Stimulated activated CD4-positive, alpha-beta T cell treated with anti-CD3 and anti-CD28 coated beads, Interleukin-4, amount 100 ng/mL, for 1 hour (primary cell): ENCODE data around the gene APCDD1L.

Source experiments
- DNase-seq: peaks from one replicate; pipeline ENCODE4 v3.0.0-alpha.2; 2020

The APCDD1L gene

DNA sequence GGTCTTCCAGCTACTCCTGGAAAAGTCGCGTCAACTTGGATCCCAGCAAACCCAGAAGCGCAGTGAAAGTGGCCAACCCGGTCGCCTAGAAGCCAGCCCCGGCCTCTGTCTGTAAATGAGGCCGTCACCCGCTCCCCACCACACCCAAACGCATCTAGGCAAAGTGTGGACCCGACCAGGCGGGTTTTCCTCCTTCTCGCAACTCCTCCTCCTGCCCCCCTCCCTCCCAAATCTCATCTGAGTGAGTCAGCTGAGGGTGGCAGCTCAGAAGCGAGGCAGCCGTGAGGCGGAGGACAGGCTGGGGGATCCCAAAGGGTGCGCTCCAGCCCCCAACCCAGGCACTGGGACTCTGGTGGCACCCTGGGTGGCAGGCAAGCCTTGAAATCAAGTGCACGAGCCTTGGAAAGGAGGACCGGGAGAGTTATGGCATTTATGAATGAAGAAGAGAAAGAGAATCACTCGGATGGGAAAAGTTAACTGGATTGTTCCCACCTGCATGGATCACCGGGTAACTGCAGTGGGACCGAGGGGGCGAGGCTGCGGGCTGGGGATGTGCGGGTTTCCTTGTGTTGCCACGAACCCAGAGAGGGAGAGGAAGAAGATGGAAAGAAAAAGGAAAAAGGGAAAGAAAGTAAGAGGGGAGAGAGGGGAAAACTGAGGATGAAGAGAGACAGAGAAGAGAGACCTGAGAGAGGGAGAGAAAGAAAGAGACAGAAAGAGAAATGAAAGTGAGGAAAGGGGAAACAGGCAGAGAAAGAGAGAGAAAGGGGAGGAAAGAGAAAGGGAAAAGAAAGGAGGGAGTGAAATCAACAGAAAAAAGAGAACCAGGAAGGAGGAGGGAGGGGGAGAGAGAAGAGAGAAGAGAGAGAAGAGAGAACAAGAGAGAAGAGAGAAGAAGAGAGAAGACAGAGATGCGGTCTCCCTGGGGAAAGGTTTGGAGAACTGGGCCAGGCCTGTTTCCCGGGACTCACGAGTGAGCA lies at the start of gene APCDD1L:
TSS of gene APCDD1L (minus strand) at position 167 of the 980 bp plus-strand sequence. CDS start 692 bp downstream, outside the sequence.
- DNase-seq: no peak

DNA sequence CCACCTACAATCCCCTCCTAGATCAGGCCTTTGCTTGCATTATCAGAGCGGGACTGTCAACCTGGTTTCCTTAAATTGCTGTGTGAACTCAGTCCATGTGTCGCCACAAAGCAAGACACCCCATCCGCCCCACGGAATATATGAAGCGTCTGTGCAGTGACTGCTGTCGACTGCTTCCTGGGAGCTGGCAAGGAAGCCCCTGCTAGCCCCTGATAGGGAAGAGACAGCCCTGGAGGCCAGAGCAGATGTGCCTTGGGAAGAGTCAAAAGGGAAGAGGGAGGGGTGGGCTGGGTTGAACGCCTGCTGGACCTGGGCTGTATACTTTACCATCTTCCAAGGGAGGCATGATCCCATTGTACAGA lies 44.1 kb upstream of the APCDD1L start:
- no peak for DNase-seq

DNA sequence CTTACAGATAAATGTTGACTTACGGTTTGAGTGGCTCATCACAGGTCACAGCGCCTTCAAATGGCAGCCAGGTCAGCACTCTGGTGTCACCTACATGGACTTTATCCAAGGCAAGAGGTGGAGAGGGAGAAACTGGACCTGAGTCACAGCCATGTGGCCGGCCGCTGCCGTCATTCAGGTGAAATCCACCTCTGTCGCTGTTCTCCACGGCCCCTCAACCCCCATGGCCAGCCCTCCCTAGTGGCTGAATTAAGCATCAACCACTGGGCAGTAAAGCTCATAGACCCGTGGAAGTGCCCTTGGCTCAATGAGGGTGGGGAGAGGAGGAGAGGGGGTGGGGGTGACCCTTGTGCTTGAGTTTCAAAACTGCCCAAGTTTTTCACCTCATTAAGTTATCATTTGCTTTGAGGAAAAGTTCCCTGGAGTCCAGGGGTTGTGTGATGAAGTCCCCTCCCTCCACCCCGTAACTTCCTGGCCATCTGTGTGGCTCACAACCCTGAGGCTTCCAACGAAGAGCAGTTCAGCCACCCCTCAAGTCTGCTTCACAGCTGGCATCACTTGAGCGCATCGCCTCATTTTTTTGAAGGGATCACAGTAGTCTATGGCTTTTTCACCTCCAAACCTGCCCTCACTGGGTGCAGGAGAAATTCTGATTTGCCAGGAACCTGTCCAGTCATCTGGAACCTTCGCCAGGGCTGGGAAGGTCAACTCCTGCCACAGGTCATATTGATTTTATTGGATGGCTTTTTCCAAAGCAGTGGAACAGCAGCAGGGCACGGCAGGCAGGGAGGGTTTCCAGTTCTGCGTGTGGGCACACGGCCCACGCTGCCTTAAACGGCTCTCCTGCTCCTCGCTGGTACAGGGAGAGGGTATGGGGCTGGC lies 43.5 kb upstream of the APCDD1L start:
- no peak for DNase-seq

GRCh38 chr20:58557733-58558342 lies 42.6 kb upstream of the APCDD1L start:
- DNase-seq: no peak

- no peak for DNase-seq
Observed at GRCh38 chr20:58556961-58557360, 41.8 kb upstream of the APCDD1L start.

DNA sequence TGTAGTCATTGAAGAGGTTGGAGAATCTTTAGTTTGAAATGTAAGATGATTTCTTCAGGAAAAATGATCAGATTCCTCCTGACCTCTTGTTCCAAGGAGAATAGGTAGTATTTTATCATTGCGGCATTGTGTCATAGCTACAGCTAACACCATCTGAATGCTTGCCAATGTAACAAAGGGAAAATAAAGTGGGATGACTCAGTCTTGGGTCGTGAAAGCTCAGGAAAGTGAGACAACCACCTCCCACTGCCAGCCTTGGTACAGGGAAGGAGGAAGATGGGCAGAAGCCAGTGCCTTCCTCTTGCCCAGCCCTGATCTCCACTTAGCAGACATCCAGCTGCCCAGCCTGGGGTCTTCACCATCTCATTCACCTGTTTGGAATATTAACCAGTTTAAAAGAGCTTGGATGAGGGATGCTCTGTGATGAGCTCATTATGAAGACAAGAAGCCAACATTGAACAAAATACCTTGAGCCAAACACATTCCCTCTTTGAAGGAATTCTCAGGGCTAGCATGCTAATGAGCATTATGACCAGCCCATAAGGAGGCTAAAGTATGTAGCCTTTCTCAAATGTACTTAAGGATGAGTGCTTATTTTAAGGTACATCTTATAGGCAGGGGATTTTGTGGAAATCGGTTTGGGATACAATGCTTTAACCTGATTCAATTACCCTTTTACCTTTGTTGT lies 40.0 kb upstream of the APCDD1L start:
- no peak for DNase-seq

GRCh38 chr20:58554541-58554940 lies 39.3 kb upstream of the APCDD1L start:
- no peak for DNase-seq

- DNase-seq: no peak
Observed at GRCh38 chr20:58553841-58554240, 38.6 kb upstream of the APCDD1L start.

GRCh38 chr20:58553166-58553696 lies 38.0 kb upstream of the APCDD1L start:
- DNase-seq: no peak

DNA sequence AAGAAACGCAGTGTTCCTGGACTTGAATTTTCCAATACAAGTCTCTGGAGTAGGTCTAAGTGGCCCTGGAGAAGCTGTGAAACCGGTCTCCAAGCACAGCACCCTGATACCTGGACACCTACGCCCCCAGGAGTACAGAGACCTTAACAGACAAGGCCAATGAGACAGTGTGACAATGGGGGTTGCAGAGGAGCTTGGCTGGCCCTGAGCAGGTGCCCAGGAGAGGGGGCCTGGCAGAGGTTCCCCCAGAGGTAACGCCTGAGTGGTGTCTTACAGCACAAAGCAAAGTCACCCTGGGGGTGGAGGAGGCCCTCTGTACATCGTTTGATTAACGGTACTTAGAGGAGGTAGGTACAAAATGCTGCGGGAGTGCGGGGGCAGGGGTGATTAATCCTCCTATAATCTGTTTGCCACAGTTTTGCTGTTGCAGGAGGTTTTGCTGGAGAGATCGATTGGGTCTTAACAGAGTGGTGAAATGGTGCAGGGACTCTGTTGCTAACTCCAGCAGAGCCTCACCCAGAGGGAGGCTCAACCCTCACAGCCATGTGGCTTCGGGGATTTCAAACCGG lies 37.3 kb upstream of the APCDD1L start:
- DNase-seq: no peak

GRCh38 chr20:58551631-58552030 lies 36.4 kb upstream of the APCDD1L start:
- DNase-seq: no peak

DNA sequence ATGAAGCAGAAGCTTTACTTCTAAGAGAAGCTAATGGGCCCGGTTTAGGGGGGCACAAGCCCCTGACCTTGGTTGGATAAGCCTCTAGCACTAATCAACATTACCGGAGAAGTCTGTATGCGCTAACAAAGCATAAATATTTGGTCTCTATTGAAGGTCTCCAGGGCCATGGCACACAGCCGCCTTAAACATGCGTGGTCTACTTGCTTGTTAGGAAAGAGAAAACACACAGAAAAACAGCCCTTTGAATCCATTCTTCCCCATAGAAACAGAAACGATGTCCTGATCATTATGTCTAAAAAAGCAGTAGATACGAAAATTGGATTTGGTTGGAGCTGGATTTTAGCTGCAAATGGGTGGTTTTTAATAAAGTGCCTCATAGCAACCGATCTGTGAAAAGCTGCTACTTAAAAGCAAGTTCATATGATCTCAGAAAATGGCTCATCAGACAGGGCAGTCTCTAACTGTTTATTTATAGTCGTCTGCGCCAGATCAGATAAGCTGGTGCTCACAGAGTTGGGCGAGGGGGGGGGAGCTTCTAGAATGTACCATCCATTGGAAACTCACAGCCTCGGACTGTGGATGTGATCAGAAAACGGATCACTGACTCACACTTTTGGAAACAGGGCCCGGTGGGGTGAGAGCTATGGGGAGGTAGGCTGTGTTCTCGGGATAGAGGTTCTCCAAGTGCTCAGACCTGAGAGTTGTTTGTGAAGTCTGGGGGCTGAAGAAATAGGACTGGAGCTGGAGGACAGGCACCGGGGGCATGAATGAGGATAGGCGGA lies 35.3 kb upstream of the APCDD1L start:
- DNase-seq: no peak

DNA sequence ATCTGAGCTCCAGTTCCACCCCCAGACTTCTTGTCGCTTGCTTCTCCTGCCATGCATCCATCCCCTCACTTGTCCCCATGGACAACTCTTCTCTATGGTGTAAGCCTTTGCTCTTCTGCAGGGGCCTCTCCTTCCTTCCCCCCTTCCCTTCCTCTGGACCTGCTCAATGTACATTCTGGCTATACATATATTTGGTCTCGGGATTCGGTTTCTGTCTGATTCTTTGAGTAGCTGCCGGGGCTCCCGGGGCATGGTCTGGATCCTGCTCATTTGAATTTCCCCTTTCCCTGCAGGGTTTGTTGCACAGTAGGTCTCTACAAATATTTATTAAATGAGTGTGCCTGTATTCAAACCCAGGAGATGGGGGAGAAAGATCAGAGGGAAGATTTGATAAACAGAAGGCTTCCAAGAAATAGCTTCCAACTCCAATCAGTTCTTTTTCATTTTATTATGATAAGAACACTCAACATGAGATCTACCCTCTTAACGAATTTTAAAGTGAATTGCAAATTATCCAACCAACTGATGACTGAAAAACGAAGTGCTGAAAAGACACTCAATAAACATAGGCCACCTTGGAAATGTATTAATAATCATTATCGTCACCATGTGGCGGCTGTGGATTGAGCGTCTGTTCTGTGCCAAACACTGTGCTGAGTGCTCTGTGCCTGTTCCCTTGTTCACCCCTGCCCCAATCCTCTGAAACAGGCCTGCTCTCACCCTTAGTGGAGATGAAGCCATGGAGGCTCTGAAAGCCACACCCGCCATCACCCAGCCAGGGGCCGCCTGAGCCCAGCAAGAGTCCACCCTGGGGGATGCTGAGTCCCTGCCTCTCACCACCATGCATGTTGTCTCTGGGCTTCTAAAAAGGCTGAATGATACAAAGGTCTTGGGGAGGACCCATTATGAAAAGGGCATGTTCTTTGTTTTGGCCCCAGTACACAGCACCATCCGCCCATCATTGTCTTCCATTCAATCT lies 34.3 kb upstream of the APCDD1L start:
- DNase-seq: no peak

DNA sequence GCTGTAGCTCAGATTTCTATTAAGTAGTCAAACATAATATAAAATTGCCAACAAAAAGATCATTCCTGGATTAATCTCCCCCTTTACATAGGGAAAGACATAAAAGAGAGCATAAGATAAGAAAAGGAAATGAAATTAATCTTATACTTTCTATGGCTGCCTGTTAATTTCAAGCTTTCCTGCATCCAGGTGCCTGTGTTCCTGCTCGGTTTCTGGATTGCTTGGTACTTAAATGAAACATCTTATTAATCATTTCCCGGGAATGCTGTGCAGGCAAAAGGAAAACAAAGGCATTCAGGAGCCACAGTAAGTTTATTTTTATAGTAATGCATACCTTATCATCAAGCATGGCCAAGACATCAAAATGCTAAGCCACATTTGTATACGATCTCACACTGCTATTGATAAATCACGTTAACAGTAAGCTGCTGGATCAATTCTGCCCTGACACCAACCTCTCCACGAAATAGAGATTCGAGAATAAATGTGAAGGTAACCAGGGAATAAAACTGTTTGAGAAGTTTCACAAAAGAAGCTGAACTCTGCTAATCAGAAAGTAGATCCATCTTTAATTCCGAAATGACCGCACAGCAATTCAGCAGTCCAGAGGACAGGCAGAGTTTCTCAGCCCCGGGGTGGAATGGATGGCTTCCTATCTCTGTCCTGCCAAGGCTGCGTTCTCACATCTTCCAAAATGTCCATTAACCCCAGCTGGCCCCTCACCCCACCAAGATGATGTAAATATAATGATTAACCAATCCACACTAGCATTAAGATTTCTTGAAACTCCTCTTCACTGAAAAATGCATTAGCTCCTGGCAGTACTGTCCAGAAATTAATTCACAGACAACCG lies 32.6 kb upstream of the APCDD1L start:
- DNase-seq: no peak

DNA sequence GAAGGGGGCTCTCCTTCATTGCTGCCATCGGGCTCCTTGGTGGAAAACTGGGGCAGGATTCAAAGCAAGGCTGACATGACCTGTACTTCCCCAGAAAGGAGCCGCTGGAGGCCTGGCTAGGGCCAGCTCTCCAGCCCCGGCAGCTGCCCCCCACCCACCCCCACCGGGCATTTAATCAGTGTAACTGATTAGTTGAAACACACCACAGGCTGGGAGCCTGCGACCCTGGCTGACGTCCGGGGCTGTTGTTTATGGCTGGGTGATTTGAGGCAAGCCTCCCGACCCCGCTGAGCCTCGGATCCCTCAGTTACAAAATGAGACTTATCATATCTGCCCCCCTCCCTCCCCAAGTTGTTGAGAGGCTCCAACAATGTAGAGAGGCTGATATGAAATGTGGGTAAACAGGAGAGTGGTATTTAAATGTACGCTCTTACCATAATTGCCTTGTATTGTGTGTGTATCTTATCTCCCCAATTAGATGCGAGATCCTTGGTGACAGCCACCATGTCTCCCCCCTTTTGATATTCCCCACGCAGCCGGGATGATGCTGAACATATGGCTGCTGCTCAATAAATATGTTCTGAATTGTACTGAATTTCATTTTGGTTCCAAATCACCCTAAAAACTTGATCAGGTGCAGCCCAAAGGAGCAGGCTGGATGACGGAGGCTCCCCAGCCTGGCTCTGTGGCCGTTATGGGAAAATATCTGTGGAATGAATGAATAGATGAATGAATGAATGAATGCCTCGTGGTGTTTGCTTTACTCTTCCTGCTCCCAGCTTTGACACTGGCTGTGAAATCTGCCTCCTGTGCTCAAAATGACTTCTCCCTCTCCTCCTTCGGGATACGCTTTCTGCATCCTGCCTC lies 31.8 kb upstream of the APCDD1L start:
- DNase-seq: no peak

GRCh38 chr20:58546416-58546711 lies 31.2 kb upstream of the APCDD1L start:
- DNase-seq: no peak

DNA sequence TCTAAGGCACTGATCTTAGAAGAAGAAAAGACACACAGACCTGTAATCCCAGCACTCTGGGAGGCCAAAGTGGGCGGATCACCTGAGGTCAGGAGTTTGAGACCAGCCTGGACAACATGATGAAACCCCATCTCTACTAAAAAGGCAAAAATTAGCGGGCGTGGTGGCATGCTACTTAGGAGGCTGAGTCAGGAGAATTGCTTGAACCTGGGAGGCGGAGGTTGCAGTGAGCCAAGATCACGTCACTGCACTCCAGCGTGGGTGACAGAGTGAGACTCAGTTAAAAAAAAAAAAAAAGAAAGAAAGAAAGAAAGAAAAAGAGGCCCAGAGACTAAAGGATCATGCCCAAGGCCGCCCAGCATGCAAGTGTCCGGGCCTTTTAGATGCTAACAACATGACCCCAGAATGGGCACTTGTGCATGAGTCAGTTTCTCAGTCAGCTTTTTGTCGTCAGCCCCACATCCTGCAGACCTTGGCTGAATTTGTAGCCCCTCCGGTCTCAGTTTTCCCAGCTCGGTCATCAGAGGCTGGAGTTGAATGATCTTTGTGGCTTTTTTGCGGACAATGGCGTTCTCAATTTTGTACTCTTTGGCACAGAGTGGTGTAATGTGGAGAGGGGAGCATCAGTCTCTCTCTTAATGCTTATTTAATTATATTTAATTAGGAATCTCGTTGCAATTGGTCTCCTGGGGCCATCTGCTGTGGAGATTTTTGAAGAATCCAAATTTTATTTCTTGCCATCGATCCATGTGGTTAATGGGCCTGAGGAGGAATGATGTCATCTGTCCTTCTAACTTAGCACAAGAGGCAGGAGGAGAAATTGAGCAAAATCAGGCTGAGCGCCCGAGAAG lies 30.6 kb upstream of the APCDD1L start:
- no peak for DNase-seq
